Smooth muscle cell (in vitro differentiated cells): ENCODE data around the gene ZFYVE28. TPM values are rescaled to one million over a fixed set of nuclear protein-coding genes. Genes with fewer than 3 reads are reported as not detected.

Experiments
- DNase-seq: peaks from one replicate; lab custom pipeline; 2025; ENCODE audit not compliant: unreplicated experiment; lab: John Stamatoyannopoulos, UW
- H2AFZ ChIP-seq: fragments of 200-600 bp; sonication (generic); 2 replicates; pipeline ENCODE4 v1.6.0; 2016; ENCODE audit warnings: antibody characterized with exemption, low read depth, mild to moderate bottlenecking
- H3F3A ChIP-seq: fragments of 200-600 bp; sonication (generic); 2 replicates; pipeline ENCODE4 v1.6.0; 2017; ENCODE audit warnings: antibody characterized with exemption, low read depth
- H3K27ac ChIP-seq: fragments of 200-600 bp; sonication (generic); 2 replicates; pipeline ENCODE4 v1.5.1; 2016; ENCODE audit warnings: low read depth, mild to moderate bottlenecking
- H3K27me3 ChIP-seq: fragments of 200-600 bp; sonication (generic); 2 replicates; pipeline ENCODE4 v1.6.1; 2016; ENCODE audit warnings: low read depth, mild to moderate bottlenecking
- H3K36me3 ChIP-seq: fragments of 200-600 bp; sonication (generic); 2 replicates; pipeline ENCODE4 v1.5.1; 2016; ENCODE audit warnings: low read depth
- H3K4me1 ChIP-seq: fragments of 200-600 bp; sonication (generic); 2 replicates; pipeline ENCODE4 v1.5.1; 2016; ENCODE audit warnings: low read depth
- H3K4me2 ChIP-seq: fragments of 200-600 bp; sonication (generic); 2 replicates; pipeline ENCODE4 v1.6.0; 2016; ENCODE audit warnings: mild to moderate bottlenecking
- H3K4me3 ChIP-seq: fragments of 200-600 bp; sonication (generic); 2 replicates; pipeline ENCODE4 v1.5.1; 2016; ENCODE audit warnings: mild to moderate bottlenecking
- H3K79me2 ChIP-seq: fragments of 200-600 bp; sonication (generic); 2 replicates; pipeline ENCODE4 v1.6.0; 2016; ENCODE audit warnings: low read depth, mild to moderate bottlenecking
- H3K9ac ChIP-seq: fragments of 200-600 bp; sonication (generic); 2 replicates; pipeline ENCODE4 v1.6.0; 2016; ENCODE audit warnings: low read depth
- H3K9me3 ChIP-seq: fragments of 200-600 bp; sonication (generic); replicated peaks from 2 replicates; pipeline ENCODE4 v1.5.1; 2016; ENCODE audit warnings: low read depth
- H4K20me1 ChIP-seq: fragments of 200-600 bp; sonication (generic); 2 replicates; pipeline ENCODE4 v1.6.0; 2016; ENCODE audit warnings: low read depth
- WGBS: methylation state at CpG from one replicate; pipeline ENCODE4 v1.1.7; 2016; ENCODE audit warnings: low lambda C conversion rate; 5-methylcytosine and 5-hydroxymethylcytosine counted together
- polyA plus RNA-seq: library from polyadenylated mRNA; unstranded; fragments of >200 nt; fragmentation: Nextera tagmentation; extraction: Ambion mirVana; gene quantifications from 2 replicates; pipeline ENCODE4 v1.2.1, GENCODE V29; 2016
- total RNA-seq: library from RNA; depleted of rRNA; stranded (reverse); fragments of >200 nt; gene quantifications from 2 replicates; pipeline ENCODE4 v1.2.3, GENCODE V29; 2014
- TF ChIP-seq, protein P1 (sequence below): fragments of 200-600 bp; sonication (generic); IDR thresholded peaks from 2 replicates; pipeline ENCODE4 v1.5.1; 2017; ENCODE audit warnings: borderline replicate concordance, mild to moderate bottlenecking, antibody characterized with exemption; ENCODE audit not compliant: insufficient read depth, poor library complexity, severe bottlenecking

Gene ZFYVE28
- total and polyA plus RNA-seq, 2 experiments from 2014 or later, result 0.22 TPM; not detected in 1

DNA sequence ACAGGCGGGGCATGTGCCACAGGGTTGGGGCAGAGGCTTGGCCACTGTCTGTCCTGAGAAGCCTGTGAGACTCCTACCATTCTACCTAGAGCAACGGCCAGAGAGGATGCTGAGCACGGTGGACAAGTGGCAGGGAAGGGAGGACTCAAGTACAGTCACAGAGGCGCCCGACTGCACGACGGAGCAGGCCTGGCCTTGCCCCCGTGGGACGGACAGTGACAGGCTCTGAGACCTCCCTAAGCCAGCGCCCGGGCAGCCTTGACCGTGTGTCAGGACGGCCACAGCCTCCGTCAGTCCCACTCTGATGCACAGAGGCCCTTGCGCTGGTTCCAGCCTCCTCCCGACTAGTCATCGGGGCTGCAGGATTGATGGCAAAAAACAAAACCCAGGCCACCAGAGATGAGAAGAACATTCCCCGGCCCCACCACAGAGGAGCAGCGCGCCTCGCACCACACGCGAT, 119.9 kb downstream of the ZFYVE28 start:
- Histone ChIP-seq H3K4me2 (no peak overlapping the region), H3K27ac (no peak overlapping the region), H3K36me3 (no peaks in the 10 kb centered on the region), H3K4me1 (no peaks in the 10 kb centered on the region), H3K4me3 (no peak overlapping the region), H3K9ac (no peak overlapping the region), H3K27me3 (no peaks in the 10 kb centered on the region), H3F3A (no peaks in the 10 kb centered on the region), H2AFZ (no peak overlapping the region), H3K79me2 (no peaks in the 10 kb centered on the region), H4K20me1 (no peaks in the 10 kb centered on the region), H3K9me3 (no peaks in the 10 kb centered on the region)
- DNase-seq, result no peak
- whole genome bisulfite sequencing, result 87% methylated on average over 23 of the region's 23 CpGs
- TF ChIP-seq, protein P1, sequence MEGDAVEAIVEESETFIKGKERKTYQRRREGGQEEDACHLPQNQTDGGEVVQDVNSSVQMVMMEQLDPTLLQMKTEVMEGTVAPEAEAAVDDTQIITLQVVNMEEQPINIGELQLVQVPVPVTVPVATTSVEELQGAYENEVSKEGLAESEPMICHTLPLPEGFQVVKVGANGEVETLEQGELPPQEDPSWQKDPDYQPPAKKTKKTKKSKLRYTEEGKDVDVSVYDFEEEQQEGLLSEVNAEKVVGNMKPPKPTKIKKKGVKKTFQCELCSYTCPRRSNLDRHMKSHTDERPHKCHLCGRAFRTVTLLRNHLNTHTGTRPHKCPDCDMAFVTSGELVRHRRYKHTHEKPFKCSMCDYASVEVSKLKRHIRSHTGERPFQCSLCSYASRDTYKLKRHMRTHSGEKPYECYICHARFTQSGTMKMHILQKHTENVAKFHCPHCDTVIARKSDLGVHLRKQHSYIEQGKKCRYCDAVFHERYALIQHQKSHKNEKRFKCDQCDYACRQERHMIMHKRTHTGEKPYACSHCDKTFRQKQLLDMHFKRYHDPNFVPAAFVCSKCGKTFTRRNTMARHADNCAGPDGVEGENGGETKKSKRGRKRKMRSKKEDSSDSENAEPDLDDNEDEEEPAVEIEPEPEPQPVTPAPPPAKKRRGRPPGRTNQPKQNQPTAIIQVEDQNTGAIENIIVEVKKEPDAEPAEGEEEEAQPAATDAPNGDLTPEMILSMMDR, result no peak

DNA sequence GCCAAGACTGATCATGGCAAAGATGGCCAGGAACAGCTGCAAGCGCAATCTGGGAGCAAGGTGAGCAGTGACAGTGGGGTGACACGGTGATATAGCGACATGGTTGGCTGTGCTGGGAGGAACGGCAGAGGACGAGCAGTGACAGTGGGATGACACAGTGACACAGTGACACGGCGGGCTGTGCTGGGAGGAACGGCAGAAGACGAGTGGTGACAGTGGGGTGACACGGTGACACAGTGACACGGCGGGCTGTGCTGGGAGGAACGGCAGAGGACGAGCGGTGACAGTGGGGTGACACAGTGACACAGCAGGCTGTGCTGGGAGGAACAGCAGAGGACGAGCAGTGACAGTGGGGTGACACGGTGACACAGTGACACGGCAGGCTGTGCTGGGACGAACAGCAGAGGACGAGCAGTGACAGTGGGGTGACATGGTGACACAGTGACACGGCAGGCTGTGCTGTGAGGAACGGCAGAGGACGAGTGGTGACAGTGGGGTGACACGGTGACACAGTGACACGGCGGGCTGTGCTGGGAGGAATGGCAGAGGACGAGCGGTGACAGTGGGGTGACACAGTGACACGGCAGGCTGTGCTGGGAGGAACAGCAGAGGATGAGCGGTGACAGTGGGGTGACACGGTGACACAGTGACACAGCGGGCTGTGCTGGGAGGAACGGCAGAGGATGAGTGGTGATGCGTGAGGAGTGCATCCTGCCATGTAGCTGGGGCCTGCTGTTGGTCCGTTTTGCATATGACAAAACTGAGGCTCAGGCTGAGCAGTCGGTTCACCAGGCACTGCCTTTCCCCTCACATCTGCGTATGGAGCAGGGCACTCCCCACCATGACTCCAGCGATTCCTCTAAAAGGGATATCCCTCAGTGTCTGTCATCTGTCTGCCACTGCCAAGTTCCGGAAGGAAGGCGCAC, 120.6 kb downstream of the ZFYVE28 start:
- no peak overlapping the region for H3K9ac ChIP-seq
- H3K27me3 ChIP-seq, result no peaks in the 10 kb centered on the region
- 94% methylated on average over 40 of the region's 40 CpGs for WGBS
- H3K36me3 ChIP-seq, result no peaks in the 10 kb centered on the region
- H3K4me1 ChIP-seq, result no peaks in the 10 kb centered on the region
- no peak overlapping the region for H3K4me2 ChIP-seq
- TF ChIP-seq, protein P1, result no peak
- H3F3A ChIP-seq, result no peaks in the 10 kb centered on the region
- no peaks in the 10 kb centered on the region for H4K20me1 ChIP-seq
- no peak overlapping the region for H3K4me3 ChIP-seq
- no peak overlapping the region for H2AFZ ChIP-seq
- H3K79me2 ChIP-seq, result no peaks in the 10 kb centered on the region
- H3K9me3 ChIP-seq, result no peaks in the 10 kb centered on the region
- DNase-seq, result no peak
- H3K27ac ChIP-seq, result no peak overlapping the region

DNA sequence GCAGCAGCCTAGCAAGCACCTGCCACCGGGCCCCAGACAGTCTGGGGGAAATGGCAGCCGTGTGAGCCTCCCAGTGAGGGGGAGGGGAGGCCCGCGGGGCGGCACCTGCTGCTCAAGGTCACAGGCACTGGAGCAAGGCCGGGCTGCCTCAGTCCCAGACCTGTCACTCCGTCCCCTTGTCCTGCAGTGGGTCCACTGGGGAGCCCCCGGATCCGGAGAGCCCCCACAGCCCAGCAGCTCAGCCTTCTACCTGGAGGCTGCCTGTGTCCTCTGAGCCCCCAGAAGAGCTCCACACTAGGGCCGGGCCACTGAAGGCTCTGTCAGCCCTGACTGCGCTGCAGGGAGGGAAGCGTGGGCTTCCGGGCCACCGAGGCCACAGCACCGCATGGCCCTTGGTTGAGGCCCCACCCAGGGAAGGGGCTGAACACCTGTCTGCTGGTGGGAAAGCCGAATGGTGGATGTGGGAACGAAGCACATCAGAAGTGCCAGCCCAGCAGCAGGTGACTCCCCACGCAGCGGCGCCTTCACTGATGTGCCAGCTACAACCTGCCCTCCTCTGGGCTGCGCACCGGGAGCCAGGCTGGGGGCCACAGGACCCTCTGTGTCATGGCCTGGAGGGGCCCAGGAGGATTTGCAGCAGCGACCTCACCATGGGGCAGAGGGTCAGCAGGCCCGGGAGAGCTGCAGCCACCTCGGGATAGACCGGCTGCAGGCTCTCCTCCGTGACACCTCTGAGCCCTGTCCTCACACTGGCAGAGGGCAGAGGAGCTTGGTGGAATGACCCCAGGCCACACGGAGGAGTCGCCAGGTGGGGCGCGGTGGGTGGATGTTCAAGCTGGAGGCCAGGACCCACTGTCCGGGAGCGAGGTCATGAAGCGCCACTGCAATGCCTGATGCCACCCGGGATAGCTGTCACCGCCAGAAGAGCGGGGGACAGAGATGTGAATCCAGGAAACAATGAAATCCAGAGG, 121.5 kb downstream of the ZFYVE28 start:
- no peak for DNase-seq
- TF ChIP-seq, protein P1, result no peak
- 92% methylated on average over 37 of the region's 37 CpGs for WGBS
- no peak overlapping the region for H2AFZ ChIP-seq
- H4K20me1 ChIP-seq, result no peaks in the 10 kb centered on the region
- H3K27ac ChIP-seq, result no peak overlapping the region
- no peak overlapping the region for H3K4me2 ChIP-seq
- no peak overlapping the region for H3K9ac ChIP-seq
- H3K4me3 ChIP-seq, result no peak overlapping the region
- H3K36me3 ChIP-seq, result no peaks in the 10 kb centered on the region
- H3K9me3 ChIP-seq, result no peaks in the 10 kb centered on the region
- H3K27me3 ChIP-seq, result no peaks in the 10 kb centered on the region
- H3K4me1 ChIP-seq, result no peaks in the 10 kb centered on the region
- no peaks in the 10 kb centered on the region for H3F3A ChIP-seq
- no peaks in the 10 kb centered on the region for H3K79me2 ChIP-seq
